ENCODE measurements around the gene KIF26A.

DNA sequence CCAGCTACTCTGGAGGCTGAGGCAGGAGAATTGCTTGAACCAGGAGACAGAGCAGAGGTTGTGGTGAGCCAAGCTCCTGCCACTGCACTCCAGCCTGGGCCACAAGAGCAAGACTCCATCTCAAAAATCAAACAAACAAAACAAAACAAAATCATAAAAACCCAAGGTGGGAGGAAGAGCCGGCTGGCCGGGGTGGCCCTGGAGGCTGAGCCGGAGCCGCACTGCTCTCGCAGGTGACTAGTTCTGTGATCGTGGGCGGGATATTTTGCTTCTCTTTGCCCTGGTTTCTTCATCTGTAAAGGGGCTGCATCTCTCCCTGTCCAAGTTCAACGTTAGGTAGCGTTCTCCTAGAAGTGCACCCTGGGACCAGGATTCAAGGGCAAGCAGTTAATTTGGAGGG is 73.4 kb downstream of the KIF26A start:
- TF ChIP-seq, protein P1, sequence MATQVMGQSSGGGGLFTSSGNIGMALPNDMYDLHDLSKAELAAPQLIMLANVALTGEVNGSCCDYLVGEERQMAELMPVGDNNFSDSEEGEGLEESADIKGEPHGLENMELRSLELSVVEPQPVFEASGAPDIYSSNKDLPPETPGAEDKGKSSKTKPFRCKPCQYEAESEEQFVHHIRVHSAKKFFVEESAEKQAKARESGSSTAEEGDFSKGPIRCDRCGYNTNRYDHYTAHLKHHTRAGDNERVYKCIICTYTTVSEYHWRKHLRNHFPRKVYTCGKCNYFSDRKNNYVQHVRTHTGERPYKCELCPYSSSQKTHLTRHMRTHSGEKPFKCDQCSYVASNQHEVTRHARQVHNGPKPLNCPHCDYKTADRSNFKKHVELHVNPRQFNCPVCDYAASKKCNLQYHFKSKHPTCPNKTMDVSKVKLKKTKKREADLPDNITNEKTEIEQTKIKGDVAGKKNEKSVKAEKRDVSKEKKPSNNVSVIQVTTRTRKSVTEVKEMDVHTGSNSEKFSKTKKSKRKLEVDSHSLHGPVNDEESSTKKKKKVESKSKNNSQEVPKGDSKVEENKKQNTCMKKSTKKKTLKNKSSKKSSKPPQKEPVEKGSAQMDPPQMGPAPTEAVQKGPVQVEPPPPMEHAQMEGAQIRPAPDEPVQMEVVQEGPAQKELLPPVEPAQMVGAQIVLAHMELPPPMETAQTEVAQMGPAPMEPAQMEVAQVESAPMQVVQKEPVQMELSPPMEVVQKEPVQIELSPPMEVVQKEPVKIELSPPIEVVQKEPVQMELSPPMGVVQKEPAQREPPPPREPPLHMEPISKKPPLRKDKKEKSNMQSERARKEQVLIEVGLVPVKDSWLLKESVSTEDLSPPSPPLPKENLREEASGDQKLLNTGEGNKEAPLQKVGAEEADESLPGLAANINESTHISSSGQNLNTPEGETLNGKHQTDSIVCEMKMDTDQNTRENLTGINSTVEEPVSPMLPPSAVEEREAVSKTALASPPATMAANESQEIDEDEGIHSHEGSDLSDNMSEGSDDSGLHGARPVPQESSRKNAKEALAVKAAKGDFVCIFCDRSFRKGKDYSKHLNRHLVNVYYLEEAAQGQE (IDR thresholded peaks at IDR 0.05; ENCODE audit: unreplicated experiment), result no peak
- TF ChIP-seq CREB1 (CRISPR knock-in tag; IDR thresholded peaks at IDR 0.05; ENCODE audit: low read depth), result no peak
- TF ChIP-seq, protein P2, sequence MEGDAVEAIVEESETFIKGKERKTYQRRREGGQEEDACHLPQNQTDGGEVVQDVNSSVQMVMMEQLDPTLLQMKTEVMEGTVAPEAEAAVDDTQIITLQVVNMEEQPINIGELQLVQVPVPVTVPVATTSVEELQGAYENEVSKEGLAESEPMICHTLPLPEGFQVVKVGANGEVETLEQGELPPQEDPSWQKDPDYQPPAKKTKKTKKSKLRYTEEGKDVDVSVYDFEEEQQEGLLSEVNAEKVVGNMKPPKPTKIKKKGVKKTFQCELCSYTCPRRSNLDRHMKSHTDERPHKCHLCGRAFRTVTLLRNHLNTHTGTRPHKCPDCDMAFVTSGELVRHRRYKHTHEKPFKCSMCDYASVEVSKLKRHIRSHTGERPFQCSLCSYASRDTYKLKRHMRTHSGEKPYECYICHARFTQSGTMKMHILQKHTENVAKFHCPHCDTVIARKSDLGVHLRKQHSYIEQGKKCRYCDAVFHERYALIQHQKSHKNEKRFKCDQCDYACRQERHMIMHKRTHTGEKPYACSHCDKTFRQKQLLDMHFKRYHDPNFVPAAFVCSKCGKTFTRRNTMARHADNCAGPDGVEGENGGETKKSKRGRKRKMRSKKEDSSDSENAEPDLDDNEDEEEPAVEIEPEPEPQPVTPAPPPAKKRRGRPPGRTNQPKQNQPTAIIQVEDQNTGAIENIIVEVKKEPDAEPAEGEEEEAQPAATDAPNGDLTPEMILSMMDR (conservative IDR thresholded peaks at IDR 0.05; ENCODE audit: low read depth in 2 of 2), result no peak
- TF ChIP-seq JUNB (IDR thresholded peaks at IDR 0.05; ENCODE audit: unreplicated experiment), result no peak
- no peak for TF ChIP-seq POLR2AphosphoS5 (IDR thresholded peaks at IDR 0.05; ENCODE audit: low read depth)
- no peak for TF ChIP-seq EZH2 (IDR thresholded peaks at IDR 0.05; ENCODE audit: low read depth, unreplicated experiment)
- TF ChIP-seq EZH2phosphoT487 (IDR thresholded peaks at IDR 0.05; ENCODE audit: unreplicated experiment), result no peak
- TF ChIP-seq NANOG (IDR thresholded peaks at IDR 0.05; ENCODE audit: borderline replicate concordance), result no peak
- TF ChIP-seq ZNF114 (CRISPR knock-in tag; IDR thresholded peaks at IDR 0.05), result no peak
- no peak for TF ChIP-seq ZNF331 (CRISPR knock-in tag; IDR thresholded peaks at IDR 0.05; ENCODE audit: low read depth)
